RWPE1 (cell line): ENCODE measurements around the gene PTPRD.

Source experiments
- CTCF ChIA-PET: fragments of 350-600 bp; sonication (Branson Sonifier 250); formaldehyde crosslinking; extraction: SDS; loops from one replicate; lab custom pipeline; 2021; lab: Yijun Ruan, JAX
- POLR2A ChIA-PET: fragments of 400-600 bp; formaldehyde crosslinking; extraction: SDS; loops from one replicate; lab custom pipeline; 2020; ENCODE audit warnings: antibody characterized with exemption; ENCODE audit not compliant: low non-redundant PET; lab: Yijun Ruan, JAX
- DNase-seq: peaks from one replicate; pipeline ENCODE4 v3.0.0; 2012; ENCODE audit warnings: low spot score
- H3K27ac ChIP-seq: fragments of 450-650 bp; 2 replicates; pipeline ENCODE4 v1.5.1; 2017
- TF ChIP-seq, protein P1 (sequence below): fragments of 450-650 bp; conservative IDR thresholded peaks from 2 replicates; pipeline ENCODE4 v1.5.1; 2017; ENCODE audit warnings: low read depth, mild to moderate bottlenecking

The PTPRD gene

DNA sequence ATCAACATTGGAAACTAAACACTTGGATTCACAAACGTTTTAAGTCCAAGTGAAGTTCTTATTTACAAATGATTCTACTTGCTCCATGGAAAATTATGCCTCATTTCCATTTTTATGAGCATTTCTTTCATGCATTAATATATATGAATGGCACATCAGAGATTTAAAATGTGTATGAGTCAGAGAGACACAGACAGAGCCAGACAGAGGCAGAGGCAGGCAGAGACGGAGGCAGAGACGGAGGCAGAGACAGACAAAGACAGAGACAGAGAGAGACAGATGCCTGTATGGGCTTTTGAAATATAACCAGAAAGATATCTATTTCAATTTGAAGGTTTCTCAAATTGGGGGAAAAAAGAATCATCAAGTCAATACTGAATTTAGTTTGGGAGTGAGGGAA lies 649.0 kb downstream of the PTPRD start:
- H3K27ac ChIP-seq = no peak overlapping the region
- no peak for DNase-seq
- ChIA-PET CTCF (no interaction called here), POLR2A (no interaction called here)
- TF ChIP-seq, protein P1, sequence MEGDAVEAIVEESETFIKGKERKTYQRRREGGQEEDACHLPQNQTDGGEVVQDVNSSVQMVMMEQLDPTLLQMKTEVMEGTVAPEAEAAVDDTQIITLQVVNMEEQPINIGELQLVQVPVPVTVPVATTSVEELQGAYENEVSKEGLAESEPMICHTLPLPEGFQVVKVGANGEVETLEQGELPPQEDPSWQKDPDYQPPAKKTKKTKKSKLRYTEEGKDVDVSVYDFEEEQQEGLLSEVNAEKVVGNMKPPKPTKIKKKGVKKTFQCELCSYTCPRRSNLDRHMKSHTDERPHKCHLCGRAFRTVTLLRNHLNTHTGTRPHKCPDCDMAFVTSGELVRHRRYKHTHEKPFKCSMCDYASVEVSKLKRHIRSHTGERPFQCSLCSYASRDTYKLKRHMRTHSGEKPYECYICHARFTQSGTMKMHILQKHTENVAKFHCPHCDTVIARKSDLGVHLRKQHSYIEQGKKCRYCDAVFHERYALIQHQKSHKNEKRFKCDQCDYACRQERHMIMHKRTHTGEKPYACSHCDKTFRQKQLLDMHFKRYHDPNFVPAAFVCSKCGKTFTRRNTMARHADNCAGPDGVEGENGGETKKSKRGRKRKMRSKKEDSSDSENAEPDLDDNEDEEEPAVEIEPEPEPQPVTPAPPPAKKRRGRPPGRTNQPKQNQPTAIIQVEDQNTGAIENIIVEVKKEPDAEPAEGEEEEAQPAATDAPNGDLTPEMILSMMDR = no peak

DNA sequence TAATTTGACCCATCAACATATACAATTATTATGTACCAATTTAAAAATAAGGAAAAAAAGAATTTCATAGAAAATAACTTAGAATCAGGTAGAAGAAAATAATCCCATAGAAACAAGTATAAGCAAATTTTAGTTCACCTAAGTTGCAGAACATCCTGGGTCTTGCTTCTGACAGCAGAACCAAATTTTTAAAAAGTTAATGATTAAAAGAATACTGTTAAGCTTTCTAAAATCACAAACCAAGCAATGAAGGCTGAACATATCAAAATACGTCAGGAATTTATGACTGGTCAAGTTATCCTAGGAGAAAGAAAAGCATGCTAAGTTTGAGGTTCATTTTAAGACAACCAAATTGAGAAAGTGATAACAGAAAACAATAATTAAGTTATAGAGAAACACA lies 650.9 kb downstream of the PTPRD start:
- ChIA-PET CTCF (no interaction called here), POLR2A (no interaction called here)
- no peak overlapping the region for H3K27ac ChIP-seq
- no peak for DNase-seq
- TF ChIP-seq, protein P1 = no peak

DNA sequence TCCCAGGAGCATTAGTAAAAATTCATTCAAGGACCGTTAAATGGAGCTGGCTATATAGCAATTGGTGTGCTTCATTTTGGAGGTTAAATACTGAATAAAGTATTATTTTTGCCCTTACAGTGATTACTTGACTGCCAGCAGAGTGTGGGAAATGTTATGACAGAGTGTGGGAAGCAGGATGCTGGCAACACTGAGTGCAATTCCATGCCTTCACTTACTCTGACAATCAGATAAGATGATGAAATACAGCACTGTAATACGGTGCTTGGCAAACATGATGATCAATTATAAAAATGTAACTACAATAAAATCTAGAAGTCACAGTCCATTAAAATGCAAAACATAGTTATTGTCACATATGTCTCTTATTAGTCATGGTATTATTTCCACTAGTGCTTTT lies 651.3 kb downstream of the PTPRD start:
- DNase-seq = no peak
- CTCF ChIA-PET = no interaction called here
- POLR2A ChIA-PET = no interaction called here
- TF ChIP-seq, protein P1 = no peak
- H3K27ac ChIP-seq = no peak overlapping the region

DNA sequence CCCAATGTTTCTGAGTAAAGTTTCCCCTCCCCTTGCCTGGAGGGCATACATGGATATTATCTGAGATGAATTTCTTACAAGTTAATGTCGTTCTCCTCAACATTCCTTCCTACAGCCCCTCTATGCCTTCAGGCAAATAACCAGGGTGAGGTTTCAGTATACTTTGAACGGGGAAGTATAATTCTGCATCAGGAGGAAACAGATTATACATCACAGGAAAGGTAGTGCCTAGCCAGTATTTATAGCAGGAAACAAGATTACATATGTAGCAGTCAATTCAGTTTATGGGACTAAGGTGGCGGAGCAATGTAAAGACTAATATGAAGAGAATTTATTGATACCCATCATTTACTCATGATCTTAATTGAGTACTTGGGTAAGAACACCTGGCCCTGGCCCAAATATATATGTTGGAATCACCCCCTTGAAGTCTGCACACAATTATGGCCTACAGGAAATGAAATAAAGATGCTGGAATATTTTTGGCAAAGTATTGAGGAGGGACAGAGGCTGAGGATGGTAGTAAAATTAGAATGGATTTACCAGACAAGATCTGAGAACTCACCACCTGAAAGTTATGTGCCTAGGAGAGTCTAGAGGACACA lies 661.1 kb downstream of the PTPRD start:
- ChIA-PET CTCF (interaction anchor here (1.2 kb wide), 1 partner anchor 9 kb away, joined by 5 read pairs; no protein-coding TSS in a partner anchor), POLR2A (no interaction called here)
- H3K27ac ChIP-seq = no peak overlapping the region
- TF ChIP-seq, protein P1 = no peak
- DNase-seq = no peak

DNA sequence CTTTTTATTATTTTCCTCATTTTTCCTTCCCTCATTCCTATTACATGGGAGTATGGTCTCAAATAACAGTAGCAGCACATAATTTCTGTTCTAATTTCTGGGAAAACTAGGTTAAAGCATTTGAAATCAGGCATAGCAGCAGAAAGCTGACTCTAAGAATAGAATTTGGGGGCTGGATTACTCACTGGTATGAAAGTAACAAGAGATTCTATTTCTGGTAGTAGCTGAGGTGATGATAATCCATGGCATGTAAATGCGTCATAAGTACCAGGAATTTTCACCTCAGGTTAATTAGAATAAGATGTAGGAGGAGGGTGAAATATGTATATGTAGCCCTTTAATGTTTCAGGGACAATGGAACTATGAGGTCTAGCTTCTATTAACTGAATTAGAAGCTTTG lies 662.0 kb downstream of the PTPRD start:
- POLR2A ChIA-PET = no interaction called here
- CTCF ChIA-PET = interaction anchor here (1.2 kb wide), 1 partner anchor 8 kb away, joined by 5 read pairs; no protein-coding TSS in a partner anchor
- no peak overlapping the region for H3K27ac ChIP-seq

DNA sequence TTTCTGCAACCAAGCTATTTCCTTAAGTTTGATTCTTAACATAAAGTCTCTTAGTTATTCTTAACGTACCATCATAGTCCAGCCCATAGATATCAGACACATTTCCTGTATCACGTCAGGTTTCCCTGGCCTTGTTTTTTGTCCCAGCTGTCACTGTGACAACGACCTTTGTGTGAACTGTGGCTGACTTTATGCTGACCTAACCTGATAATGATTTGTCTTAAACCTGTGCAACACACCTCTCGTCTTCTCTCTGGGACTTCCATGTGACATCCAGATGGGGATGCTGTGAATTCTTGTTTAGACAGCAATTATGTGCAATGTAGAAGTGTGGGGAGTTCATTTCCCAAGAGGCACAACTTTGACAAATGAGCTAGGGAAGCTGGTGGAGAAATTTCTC lies 662.8 kb downstream of the PTPRD start:
- H3K27ac ChIP-seq = no peak overlapping the region
- TF ChIP-seq, protein P1 = no peak
- DNase-seq = no peak
- ChIA-PET CTCF (no interaction called here), POLR2A (no interaction called here)

More for the DNA sequence above, 662.0 kb downstream of the PTPRD start:
- no peak for DNase-seq
- TF ChIP-seq, protein P1 = no peak

DNA sequence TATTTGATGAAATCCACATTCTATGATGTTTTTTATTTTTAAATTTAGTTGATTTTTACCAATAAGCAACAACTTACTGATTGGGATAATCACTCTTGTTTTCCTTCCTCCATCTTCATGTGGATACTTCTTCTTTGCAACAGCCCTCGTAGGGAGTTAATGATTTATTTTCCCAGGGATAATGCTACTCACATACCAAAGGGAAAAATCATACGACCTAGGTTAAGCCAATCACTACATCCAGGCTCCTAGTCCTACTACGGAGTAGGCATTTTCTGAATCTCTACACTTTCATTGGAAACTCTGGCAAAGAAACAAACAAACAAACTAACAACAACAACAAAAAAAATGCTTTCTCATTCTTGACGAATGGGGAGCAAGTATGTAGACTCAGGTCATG lies 663.4 kb downstream of the PTPRD start:
- CTCF ChIA-PET = no interaction called here
- no peak overlapping the region for H3K27ac ChIP-seq
- TF ChIP-seq, protein P1 = no peak
- POLR2A ChIA-PET = no interaction called here
- DNase-seq = no peak
